GM21737 (cell line): ENCODE data around the gene FOXP1.

ENCODE experiments used
- ATAC-seq: cut with Tn5 transposase; IDR thresholded peaks from one replicate; pipeline ENCODE4 v1.9.1; 2021; ENCODE audit warnings: mild to moderate bottlenecking, moderate library complexity; ENCODE audit not compliant: unreplicated experiment

FOXP1 gene

GRCh38 chr3:71166339-71167240 lies 416.9 kb downstream of the FOXP1 start:
- no peak for ATAC-seq

- ATAC-seq: no peak
Observed at GRCh38 chr3:71164881-71165280, 418.6 kb downstream of the FOXP1 start.

GRCh38 chr3:71163198-71163918 lies 420.2 kb downstream of the FOXP1 start:
- ATAC-seq: no peak

GRCh38 chr3:71162221-71162620 lies 421.3 kb downstream of the FOXP1 start:
- ATAC-seq: no peak

GRCh38 chr3:71160785-71161546 lies 422.6 kb downstream of the FOXP1 start:
- ATAC-seq: no peak

- ATAC-seq: no peak
Observed at GRCh38 chr3:71156062-71156665, 427.4 kb downstream of the FOXP1 start.

- no peak for ATAC-seq
Observed at GRCh38 chr3:71154846-71155245, 428.7 kb downstream of the FOXP1 start.

- ATAC-seq: no peak
Observed at GRCh38 chr3:71153713-71154112, 429.8 kb downstream of the FOXP1 start.

- no peak for ATAC-seq
Observed at GRCh38 chr3:71152892-71153265, 430.6 kb downstream of the FOXP1 start.

- ATAC-seq: no peak
Observed at GRCh38 chr3:71152039-71152891, 431.3 kb downstream of the FOXP1 start.

- ATAC-seq: no peak
Observed at GRCh38 chr3:71149959-71150954, 433.3 kb downstream of the FOXP1 start.

GRCh38 chr3:71148455-71149060 lies 435.0 kb downstream of the FOXP1 start:
- no peak for ATAC-seq

- ATAC-seq: no peak
Observed at GRCh38 chr3:71146673-71147072, 436.9 kb downstream of the FOXP1 start.

- no peak for ATAC-seq
Observed at GRCh38 chr3:71145954-71146353, 437.6 kb downstream of the FOXP1 start.

- no peak for ATAC-seq
Observed at GRCh38 chr3:71144525-71145253, 438.8 kb downstream of the FOXP1 start.

GRCh38 chr3:71143493-71143892 lies 440.0 kb downstream of the FOXP1 start:
- ATAC-seq: no peak

GRCh38 chr3:71142441-71143161 lies 440.9 kb downstream of the FOXP1 start:
- ATAC-seq: no peak
